NCI-H2196 (cell line): ENCODE results near the gene MT3.

ENCODE experiments used
- DNase-seq: peaks from one replicate; lab custom pipeline; 2025; ENCODE audit not compliant: unreplicated experiment; lab: John Stamatoyannopoulos, UW

MT3 gene

GRCh38 chr16:56628486-56629350, 39.4 kb downstream of the MT3 start:
- no peak for DNase-seq

GRCh38 chr16:56629531-56629930, 40.2 kb downstream of the MT3 start:
- no peak for DNase-seq

- DNase-seq, result no peak
Observed at GRCh38 chr16:56630134-56630533, 40.8 kb downstream of the MT3 start.

GRCh38 chr16:56631197-56631596, 41.9 kb downstream of the MT3 start:
- DNase-seq, result no peak

GRCh38 chr16:56631832-56632155, 42.5 kb downstream of the MT3 start:
- DNase-seq, result no peak

- no peak for DNase-seq
Observed at GRCh38 chr16:56632156-56632847, 43.0 kb downstream of the MT3 start, which contains the start of gene MT1M. MT1M (plus strand) TSS chr16:56632659; CDS start chr16:56632732, 73 bp downstream.

GRCh38 chr16:56632848-56633365, 43.6 kb downstream of the MT3 start:
- no peak for DNase-seq

- no peak for DNase-seq
Observed at GRCh38 chr16:56633535-56633934, 44.2 kb downstream of the MT3 start.

- no peak for DNase-seq
Observed at GRCh38 chr16:56634715-56635440, 45.5 kb downstream of the MT3 start.

GRCh38 chr16:56635441-56635967, 46.2 kb downstream of the MT3 start:
- DNase-seq, result no peak

- DNase-seq, result no peak
Observed at GRCh38 chr16:56636616-56637413, 47.5 kb downstream of the MT3 start.

GRCh38 chr16:56637814-56638750, 48.8 kb downstream of the MT3 start, which contains the start of gene MT1A:
MT1A (plus strand) TSS chr16:56638666; CDS start chr16:56638739, 73 bp downstream.
- no peak for DNase-seq

GRCh38 chr16:56639045-56639444, 49.7 kb downstream of the MT3 start:
- no peak for DNase-seq

GRCh38 chr16:56640076-56640475, 50.7 kb downstream of the MT3 start:
- DNase-seq, result no peak
